HG03103 (cell line): ENCODE results near the gene ST6GALNAC3.

Experiments
- ATAC-seq: cut with Tn5 transposase; IDR thresholded peaks from one replicate; pipeline ENCODE4 v1.9.1; 2021; ENCODE audit warnings: low read depth; ENCODE audit not compliant: unreplicated experiment

The ST6GALNAC3 gene

DNA sequence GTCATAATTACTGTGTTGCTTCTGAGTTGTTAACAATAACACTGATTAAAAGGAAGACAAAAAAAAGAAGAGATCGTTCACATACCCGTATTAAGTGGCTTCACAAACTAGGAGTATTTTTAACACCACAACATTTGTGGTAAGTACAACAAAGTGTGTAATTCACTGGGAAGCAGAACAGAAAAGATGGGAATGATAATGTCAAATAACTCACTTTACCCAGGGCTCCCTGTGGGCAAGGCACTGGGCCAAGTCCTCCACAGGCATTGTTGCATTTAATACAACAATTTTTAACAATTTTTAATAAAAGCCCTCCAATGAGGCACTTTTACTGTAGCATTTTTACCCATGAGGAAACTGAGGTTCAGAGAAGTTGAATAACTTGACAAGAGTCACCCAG is 407.7 kb downstream of the ST6GALNAC3 start:
- ATAC-seq = no peak

- ATAC-seq = no peak
These were observed 417.2 kb downstream of the ST6GALNAC3 start for GRCh38 chr1:76491737-76492136.

GRCh38 chr1:76492752-76493430 is 418.3 kb downstream of the ST6GALNAC3 start:
- ATAC-seq = no peak

DNA sequence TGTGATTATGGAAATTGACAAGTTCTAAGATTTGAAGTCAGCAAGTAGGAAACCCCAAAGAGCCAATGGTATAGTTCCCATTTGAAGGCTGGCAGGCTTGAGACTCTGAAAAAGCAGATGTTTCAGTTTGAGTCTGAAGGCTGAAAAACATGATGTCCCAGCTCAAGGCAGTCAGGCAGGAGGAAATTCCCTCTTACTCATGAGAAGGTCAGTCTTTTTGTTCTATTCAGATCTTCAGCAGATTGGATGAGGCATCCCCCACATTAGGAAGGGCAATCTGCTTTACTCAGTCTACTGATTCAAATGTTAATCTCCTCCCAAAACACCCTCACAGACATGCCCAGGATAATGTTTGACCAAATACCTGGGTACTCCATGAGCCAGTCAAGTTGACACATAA is 420.3 kb downstream of the ST6GALNAC3 start:
- ATAC-seq = peak; percentile 73

DNA sequence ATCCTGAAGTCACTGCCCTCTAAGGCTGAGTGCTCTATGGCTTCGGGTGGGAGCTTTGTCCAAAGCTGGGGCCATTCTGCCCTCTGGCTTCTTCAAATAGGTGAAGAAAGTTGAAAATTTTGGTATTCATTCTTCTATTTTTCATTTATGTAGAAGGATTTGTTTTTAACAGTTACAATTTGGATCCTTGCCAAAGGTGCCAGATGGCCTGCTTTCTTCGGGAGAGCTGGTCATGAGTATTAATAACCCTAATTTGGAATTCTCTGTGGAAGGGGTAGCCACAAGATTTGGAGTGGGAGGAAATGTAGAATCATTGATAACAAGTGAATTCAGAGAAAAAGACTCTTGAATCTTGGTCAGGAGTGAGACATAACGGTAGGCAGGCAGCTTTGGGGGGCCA is 422.3 kb downstream of the ST6GALNAC3 start:
- no peak for ATAC-seq

- no peak for ATAC-seq
These were observed 425.6 kb downstream of the ST6GALNAC3 start for GRCh38 chr1:76500116-76500515.

DNA sequence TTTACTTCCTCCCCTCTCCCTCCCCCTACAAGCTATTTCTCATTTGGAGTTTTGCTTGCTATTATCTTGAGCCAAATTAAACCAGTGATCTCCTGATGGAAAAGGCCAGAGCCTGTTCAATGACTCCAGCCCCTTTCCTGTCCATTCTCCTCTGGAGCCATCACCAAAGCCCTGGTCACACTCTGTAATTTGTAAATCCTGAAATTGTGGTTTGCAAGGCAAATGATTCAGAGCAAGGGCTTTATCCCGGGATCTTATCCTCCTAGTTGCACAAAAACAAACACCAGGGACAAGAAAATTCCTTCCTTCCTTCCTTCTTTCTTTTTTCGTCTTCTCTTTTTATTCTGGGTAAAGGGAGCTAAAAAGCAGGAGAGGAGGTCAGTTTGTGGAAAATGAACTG is 426.6 kb downstream of the ST6GALNAC3 start:
- ATAC-seq = no peak

- ATAC-seq = no peak
These were observed 427.2 kb downstream of the ST6GALNAC3 start for GRCh38 chr1:76501586-76502219.

- no peak for ATAC-seq
These were observed 428.6 kb downstream of the ST6GALNAC3 start for GRCh38 chr1:76503100-76503499.

GRCh38 chr1:76503736-76504135 is 429.2 kb downstream of the ST6GALNAC3 start:
- no peak for ATAC-seq

DNA sequence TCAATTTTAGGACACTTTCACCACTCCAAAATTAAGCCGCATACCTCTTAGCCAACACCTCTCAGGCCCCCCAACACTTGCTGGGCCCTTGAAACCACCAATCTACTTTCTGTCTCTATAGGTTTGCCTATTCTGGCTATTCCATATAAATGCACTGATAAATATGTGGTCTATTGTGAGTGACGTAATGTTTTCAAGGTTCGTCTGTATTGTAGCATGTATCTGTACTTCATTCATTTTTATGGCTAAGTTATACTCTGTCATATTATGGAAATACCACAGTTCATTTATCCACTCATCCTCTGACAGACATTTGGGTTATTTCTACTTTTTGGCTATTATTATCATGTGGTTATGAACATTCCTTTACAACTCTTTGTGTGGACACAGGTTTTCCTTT is 432.8 kb downstream of the ST6GALNAC3 start:
- no peak for ATAC-seq

- no peak for ATAC-seq
These were observed 434.3 kb downstream of the ST6GALNAC3 start for GRCh38 chr1:76508871-76509270.

DNA sequence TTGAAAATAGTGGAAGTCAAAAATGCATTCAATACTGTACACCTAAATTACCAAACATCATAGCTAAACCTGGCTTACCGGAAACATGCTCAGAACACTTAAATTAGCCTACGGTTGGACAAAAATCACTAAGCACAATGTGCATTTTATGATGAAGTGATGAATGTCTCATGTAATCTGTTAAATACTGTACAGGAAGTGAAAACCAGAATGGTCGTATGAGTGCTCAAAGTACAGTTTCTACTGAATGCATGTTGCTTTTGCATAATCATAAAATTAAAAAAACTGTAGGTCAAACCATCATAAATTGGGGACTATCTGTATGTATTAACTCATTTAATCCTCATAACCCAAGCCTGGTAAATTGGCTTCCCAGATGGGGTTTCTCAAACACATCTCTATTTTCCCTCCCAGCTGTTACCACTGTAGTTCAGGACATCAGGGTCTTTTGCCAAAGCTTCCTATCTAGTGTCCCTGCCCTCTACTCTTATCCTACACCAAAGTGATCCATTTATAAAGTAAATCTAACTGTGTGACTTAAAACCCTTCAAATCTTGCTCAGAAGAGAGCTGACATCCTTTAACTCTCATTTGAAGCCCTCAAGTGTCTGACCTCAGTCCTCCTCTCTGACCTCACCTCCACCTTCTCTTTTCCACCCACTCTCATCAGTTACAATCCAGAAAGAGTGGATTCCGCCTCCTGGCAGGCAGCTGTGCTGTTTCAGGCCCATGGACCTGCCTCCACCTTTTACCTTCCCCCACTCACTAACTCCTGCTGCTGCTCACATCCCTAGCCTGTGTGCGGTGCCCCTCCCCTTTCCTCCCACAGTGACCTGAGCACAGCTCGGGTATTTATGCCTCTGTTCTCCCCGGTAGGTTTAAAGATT is 436.4 kb downstream of the ST6GALNAC3 start:
- no peak for ATAC-seq

- no peak for ATAC-seq
These were observed 437.1 kb downstream of the ST6GALNAC3 start for GRCh38 chr1:76511558-76512179.

DNA sequence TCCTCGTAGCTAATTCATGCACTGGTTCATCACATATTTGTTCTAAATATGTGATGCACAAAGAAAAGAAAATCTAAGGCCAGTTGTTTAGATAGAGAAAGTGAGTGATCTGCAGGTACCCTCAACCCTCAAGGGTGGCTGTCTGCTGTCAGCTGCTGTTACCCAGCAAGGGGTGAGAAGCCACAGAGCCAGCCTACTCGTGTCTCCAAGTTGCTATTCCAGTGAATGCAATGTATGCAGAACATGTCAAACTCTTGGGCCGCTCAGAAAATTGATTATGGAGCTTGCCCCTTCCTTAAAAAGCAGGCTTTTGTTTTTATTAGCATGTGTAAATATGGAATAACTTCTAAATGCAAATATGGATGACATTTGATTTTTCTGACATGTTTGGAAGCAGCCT is 456.4 kb downstream of the ST6GALNAC3 start:
- ATAC-seq = no peak

- no peak for ATAC-seq
These were observed 467.1 kb downstream of the ST6GALNAC3 start for GRCh38 chr1:76541618-76542017.

DNA sequence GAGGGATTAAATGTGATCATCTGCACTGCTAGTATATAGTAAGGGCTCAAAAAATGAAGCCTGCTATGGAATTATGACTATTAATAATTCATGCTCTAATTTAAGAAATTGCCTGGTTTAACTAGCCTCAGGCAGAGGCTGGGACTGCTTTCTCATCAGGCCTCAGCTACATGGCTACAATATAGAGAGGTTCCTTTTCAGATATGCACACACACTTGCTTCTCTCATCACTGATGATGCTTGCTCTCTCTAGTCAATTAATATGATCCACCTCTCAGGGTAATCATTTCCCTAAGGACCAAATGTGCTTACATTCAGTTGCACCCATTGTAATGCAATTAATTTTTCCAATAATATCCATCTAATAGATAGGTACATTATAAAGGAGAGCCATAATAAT is 467.8 kb downstream of the ST6GALNAC3 start:
- no peak for ATAC-seq

DNA sequence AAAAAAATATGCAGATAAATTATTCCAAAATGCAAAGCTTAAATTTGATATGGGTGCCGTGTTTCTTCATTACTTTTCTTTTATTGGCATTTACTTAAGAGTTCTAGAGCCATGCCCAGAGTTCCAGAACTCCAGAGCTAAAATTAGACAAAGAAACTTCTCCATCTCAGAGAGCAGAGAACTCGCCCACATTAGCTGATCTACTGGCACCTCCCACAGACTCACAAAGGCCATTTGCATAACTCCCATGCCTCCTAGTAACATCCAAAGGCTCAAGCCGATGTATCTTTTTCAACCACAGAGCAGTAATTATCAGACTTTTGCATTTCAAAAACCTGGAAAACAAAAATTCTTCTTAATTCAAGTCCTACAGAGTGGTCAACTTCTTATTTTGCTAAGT is 468.9 kb downstream of the ST6GALNAC3 start:
- ATAC-seq = no peak

- no peak for ATAC-seq
These were observed 471.9 kb downstream of the ST6GALNAC3 start for GRCh38 chr1:76546354-76546933.

GRCh38 chr1:76547916-76548315 is 473.4 kb downstream of the ST6GALNAC3 start:
- ATAC-seq = no peak
